HL-60 (cell line): Measurements from ENCODE around the gene SORCS2.

ENCODE experiments used
- GABPA ChIP-seq: IDR thresholded peaks from 2 replicates; pipeline ENCODE4 v1.6.1; 2012; ENCODE audit warnings: low read depth
- POLR2AphosphoS5 ChIP-seq: IDR thresholded peaks from 2 replicates; pipeline ENCODE4 v1.6.1; 2012; ENCODE audit warnings: low read depth
- TF ChIP-seq, protein P1 (sequence below): IDR thresholded peaks from one replicate; pipeline ENCODE4 v1.5.1; 2011; ENCODE audit warnings: low read length, control low read depth, inconsistent platforms; ENCODE audit not compliant: insufficient read depth
- TF ChIP-seq, protein P2 (sequence below): IDR thresholded peaks from 2 replicates; pipeline ENCODE4 v1.6.1; 2012; ENCODE audit warnings: low read depth; ENCODE audit not compliant: insufficient replicate concordance

DNA sequence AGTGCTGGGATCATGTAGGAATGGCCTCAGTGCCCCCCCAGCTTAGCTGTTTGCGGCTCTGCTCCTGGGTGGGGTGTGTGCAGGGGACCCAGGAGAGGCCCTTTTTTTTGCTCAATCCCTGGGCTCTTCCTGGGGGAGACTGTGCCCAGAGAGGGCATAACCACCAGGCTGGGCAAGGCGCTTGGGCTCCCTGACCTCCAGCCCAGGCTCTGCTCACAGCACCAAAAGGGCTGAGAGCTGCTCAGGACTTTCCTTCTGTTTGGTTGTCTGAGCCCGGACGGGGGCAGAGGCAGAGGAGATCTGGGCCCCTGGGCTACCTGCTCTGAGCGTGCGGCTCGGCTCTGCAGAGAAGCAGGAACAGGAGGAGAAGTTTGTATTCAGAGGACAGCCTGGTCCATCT is 177.7 kb downstream of the SORCS2 start:
- TF ChIP-seq, protein P1, sequence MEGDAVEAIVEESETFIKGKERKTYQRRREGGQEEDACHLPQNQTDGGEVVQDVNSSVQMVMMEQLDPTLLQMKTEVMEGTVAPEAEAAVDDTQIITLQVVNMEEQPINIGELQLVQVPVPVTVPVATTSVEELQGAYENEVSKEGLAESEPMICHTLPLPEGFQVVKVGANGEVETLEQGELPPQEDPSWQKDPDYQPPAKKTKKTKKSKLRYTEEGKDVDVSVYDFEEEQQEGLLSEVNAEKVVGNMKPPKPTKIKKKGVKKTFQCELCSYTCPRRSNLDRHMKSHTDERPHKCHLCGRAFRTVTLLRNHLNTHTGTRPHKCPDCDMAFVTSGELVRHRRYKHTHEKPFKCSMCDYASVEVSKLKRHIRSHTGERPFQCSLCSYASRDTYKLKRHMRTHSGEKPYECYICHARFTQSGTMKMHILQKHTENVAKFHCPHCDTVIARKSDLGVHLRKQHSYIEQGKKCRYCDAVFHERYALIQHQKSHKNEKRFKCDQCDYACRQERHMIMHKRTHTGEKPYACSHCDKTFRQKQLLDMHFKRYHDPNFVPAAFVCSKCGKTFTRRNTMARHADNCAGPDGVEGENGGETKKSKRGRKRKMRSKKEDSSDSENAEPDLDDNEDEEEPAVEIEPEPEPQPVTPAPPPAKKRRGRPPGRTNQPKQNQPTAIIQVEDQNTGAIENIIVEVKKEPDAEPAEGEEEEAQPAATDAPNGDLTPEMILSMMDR, result no peak
- TF ChIP-seq, protein P2, sequence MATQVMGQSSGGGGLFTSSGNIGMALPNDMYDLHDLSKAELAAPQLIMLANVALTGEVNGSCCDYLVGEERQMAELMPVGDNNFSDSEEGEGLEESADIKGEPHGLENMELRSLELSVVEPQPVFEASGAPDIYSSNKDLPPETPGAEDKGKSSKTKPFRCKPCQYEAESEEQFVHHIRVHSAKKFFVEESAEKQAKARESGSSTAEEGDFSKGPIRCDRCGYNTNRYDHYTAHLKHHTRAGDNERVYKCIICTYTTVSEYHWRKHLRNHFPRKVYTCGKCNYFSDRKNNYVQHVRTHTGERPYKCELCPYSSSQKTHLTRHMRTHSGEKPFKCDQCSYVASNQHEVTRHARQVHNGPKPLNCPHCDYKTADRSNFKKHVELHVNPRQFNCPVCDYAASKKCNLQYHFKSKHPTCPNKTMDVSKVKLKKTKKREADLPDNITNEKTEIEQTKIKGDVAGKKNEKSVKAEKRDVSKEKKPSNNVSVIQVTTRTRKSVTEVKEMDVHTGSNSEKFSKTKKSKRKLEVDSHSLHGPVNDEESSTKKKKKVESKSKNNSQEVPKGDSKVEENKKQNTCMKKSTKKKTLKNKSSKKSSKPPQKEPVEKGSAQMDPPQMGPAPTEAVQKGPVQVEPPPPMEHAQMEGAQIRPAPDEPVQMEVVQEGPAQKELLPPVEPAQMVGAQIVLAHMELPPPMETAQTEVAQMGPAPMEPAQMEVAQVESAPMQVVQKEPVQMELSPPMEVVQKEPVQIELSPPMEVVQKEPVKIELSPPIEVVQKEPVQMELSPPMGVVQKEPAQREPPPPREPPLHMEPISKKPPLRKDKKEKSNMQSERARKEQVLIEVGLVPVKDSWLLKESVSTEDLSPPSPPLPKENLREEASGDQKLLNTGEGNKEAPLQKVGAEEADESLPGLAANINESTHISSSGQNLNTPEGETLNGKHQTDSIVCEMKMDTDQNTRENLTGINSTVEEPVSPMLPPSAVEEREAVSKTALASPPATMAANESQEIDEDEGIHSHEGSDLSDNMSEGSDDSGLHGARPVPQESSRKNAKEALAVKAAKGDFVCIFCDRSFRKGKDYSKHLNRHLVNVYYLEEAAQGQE, result no peak
- TF ChIP-seq POLR2AphosphoS5 (no peak), GABPA (no peak)
